ENCODE measurements around the gene LTBP1.

GRCh38 chr2:33115196-33115595 is 168.4 kb downstream of the LTBP1 start:
- TF ChIP-seq CTCF (IDR thresholded peaks at IDR 0.05), result no peak
- no peak for TF ChIP-seq POLR2A (IDR thresholded peaks at IDR 0.05)

All from adrenal gland (tissue), 5 donors.